Urothelium cell line (cell line): ENCODE data around the gene CSF3R.

ENCODE experiments used
- DNase-seq: peaks from one replicate; pipeline ENCODE4 v3.0.0; 2011; ENCODE audit warnings: low spot score, mixed read lengths
- FAIRE-seq: peaks from 2 replicates; lab custom pipeline; 2011; peaks lifted over from hg19 to GRCh38; lab: Jason Lieb, UNC

CSF3R gene

GRCh38 chr1:36482724-36483388 lies at the start of gene CSF3R:
TSS of gene CSF3R (minus strand) at chr1:36482913. CDS start at chr1:36479496, 3,417 bp downstream.
- FAIRE-seq = no peak
- no peak for DNase-seq

- no peak for DNase-seq
- no peak for FAIRE-seq
These were observed 49.1 kb upstream of the CSF3R start for GRCh38 chr1:36531833-36532232.

- DNase-seq = no peak
- FAIRE-seq = no peak
These were observed 48.1 kb upstream of the CSF3R start for GRCh38 chr1:36530791-36531190.

- FAIRE-seq = no peak
These were observed 47.5 kb upstream of the CSF3R start for GRCh38 chr1:36530261-36530660.

GRCh38 chr1:36529769-36530260 lies 47.1 kb upstream of the CSF3R start:
- DNase-seq (no peak), FAIRE-seq (no peak)

More at GRCh38 chr1:36530261-36530660, 47.5 kb upstream of the CSF3R start:
- DNase-seq = no peak

GRCh38 chr1:36528361-36529349 lies 45.9 kb upstream of the CSF3R start:
- FAIRE-seq = no peak
- no peak for DNase-seq

GRCh38 chr1:36525166-36525565 lies 42.5 kb upstream of the CSF3R start:
- DNase-seq = no peak
- FAIRE-seq = no peak

GRCh38 chr1:36524359-36525062 lies 41.8 kb upstream of the CSF3R start:
- DNase-seq = no peak
- peak; percentile 74 for FAIRE-seq

- no peak for FAIRE-seq
- DNase-seq = no peak
These were observed 41.1 kb upstream of the CSF3R start for GRCh38 chr1:36523850-36524249.

GRCh38 chr1:36523230-36523495 lies 40.5 kb upstream of the CSF3R start:
- DNase-seq (no peak), FAIRE-seq (no peak)

GRCh38 chr1:36522461-36523229 lies 39.9 kb upstream of the CSF3R start:
- FAIRE-seq (no peak), DNase-seq (no peak)

GRCh38 chr1:36522021-36522420 lies 39.3 kb upstream of the CSF3R start:
- DNase-seq = no peak
- FAIRE-seq = no peak

GRCh38 chr1:36520771-36521420 lies 38.2 kb upstream of the CSF3R start:
- FAIRE-seq (no peak), DNase-seq (no peak)

- DNase-seq (no peak), FAIRE-seq (no peak)
These were observed 37.3 kb upstream of the CSF3R start for GRCh38 chr1:36520056-36520455.

- DNase-seq = no peak
- no peak for FAIRE-seq
These were observed 34.5 kb upstream of the CSF3R start for GRCh38 chr1:36517011-36517771.

- FAIRE-seq = no peak
These were observed 33.8 kb upstream of the CSF3R start for GRCh38 chr1:36516372-36517010.

GRCh38 chr1:36515315-36516138 lies 32.8 kb upstream of the CSF3R start:
- FAIRE-seq (no peak), DNase-seq (no peak)

More at GRCh38 chr1:36516372-36517010, 33.8 kb upstream of the CSF3R start:
- DNase-seq = peak; percentile 82

GRCh38 chr1:36514501-36514900 lies 31.8 kb upstream of the CSF3R start:
- no peak for DNase-seq
- no peak for FAIRE-seq
